BLaER1 treated with 17β-estradiol and CSF1 and Interleukin-3, amounts not matched to agents 10 nM and 100 nM (cell line): ENCODE results near the gene TIGIT.

Source experiments
- H3K27ac ChIP-seq, 11 experiments: shearing (Covaris generic); formaldehyde crosslinking; 2 replicates each; pipeline ENCODE4 v1.8.1; 2022
- H3K27me3 ChIP-seq, 11 experiments: shearing (Covaris generic); formaldehyde crosslinking; 2 replicates each; pipeline ENCODE4 v1.8.1; 2022
- H3K36me3 ChIP-seq, 11 experiments: shearing (Covaris generic); formaldehyde crosslinking; 2 replicates each; pipeline ENCODE4 v1.8.1; 2022
- H3K4me1 ChIP-seq, 10 experiments: shearing (Covaris generic); formaldehyde crosslinking; 2 replicates each; pipeline ENCODE4 v1.8.1; 2022
- H3K4me2 ChIP-seq, 11 experiments: shearing (Covaris generic); formaldehyde crosslinking; 2 replicates each; pipeline ENCODE4 v1.8.1; 2022
- H3K4me3 ChIP-seq, 10 experiments: shearing (Covaris generic); formaldehyde crosslinking; 2 replicates each; pipeline ENCODE4 v1.8.1; 2022
- H3K9ac ChIP-seq, 11 experiments: shearing (Covaris generic); formaldehyde crosslinking; 2 replicates each; pipeline ENCODE4 v1.8.1; 2022
- H3K9me3 ChIP-seq, 11 experiments: shearing (Covaris generic); formaldehyde crosslinking; replicated peaks in 1 of 11; 2 replicates each; pipeline ENCODE4 v1.8.1; 2022
- H4K20me1 ChIP-seq, 11 experiments: shearing (Covaris generic); formaldehyde crosslinking; 2 replicates each; pipeline ENCODE4 v1.8.1; 2022
- Cebpa-rat ChIP-seq, 11 experiments: shearing (Covaris generic); IDR thresholded peaks; 2 replicates each; pipeline ENCODE4 v1.8.1; 2022

The TIGIT gene

DNA sequence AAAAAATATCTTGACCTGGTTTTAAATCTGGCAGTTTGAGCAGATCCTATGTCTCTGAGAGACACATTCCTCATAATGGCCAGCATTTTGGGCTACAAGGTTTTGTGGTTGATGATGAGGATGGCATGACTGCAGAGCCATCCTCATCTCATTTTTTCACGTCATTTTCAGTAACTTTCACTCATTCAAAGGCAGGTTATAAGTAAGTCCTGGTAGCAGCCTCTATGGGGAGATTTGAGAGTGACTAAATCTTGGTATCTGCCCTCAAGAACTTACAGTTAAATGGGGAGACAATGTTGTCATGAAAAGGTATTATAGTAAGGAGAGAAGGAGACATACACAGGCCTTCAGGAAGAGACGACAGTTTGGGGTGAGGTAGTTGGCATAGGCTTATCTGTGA lies 14.5 kb downstream of the TIGIT start:
- no peak for TF ChIP-seq Cebpa-rat (IDR thresholded peaks at IDR 0.05)
- H3K27me3 ChIP-seq: no peaks in the 10 kb centered on the region
- peaks cover 10 to 15% (median 13%) of the 10 kb centered on the region in 10 experiments for H3K4me1 ChIP-seq
- H3K4me2 ChIP-seq: peak overlapping the region; percentile 53 to 74 (median 61)
- H3K27ac ChIP-seq: peak overlapping the region in 4 of 11 experiments; percentile 10 to 43 (median 26); a peak in 5 of 22 replicates
- H3K9me3 ChIP-seq: no peaks in the 10 kb centered on the region
- no peak overlapping the region for H3K4me3 ChIP-seq
- H3K36me3 ChIP-seq: no peaks in the 10 kb centered on the region
- H4K20me1 ChIP-seq: no peaks in the 10 kb centered on the region; a peak in 1 of 22 replicates
- H3K9ac ChIP-seq: peak overlapping the region in 1 of 11 experiments; percentile 14; a peak in 1 of 22 replicates

- Histone ChIP-seq H4K20me1 (no peaks in the 10 kb centered on the region; a peak in 1 of 22 replicates), H3K4me3 (no peak overlapping the region), H3K27me3 (no peaks in the 10 kb centered on the region), H3K9me3 (no peaks in the 10 kb centered on the region), H3K4me1 (peaks cover 10 to 15% (median 13%) of the 10 kb centered on the region in 10 experiments), H3K27ac (peak overlapping the region in 5 of 11 experiments; percentile 10 to 46 (median 20); a peak in 6 of 22 replicates), H3K36me3 (no peaks in the 10 kb centered on the region), H3K4me2 (peak overlapping the region; percentile 53 to 74 (median 61)), H3K9ac (peak overlapping the region in 1 of 11 experiments; percentile 14; a peak in 1 of 22 replicates)
- TF ChIP-seq Cebpa-rat (IDR thresholded peaks at IDR 0.05): no peak
Observed at GRCh38 chr3:114308830-114309229, 15.0 kb downstream of the TIGIT start.

- H3K27ac ChIP-seq: no peak overlapping the region
- H3K27me3 ChIP-seq: no peaks in the 10 kb centered on the region
- H3K4me1 ChIP-seq: peaks cover 10 to 15% (median 13%) of the 10 kb centered on the region in 10 experiments
- no peaks in the 10 kb centered on the region for H3K9me3 ChIP-seq
- no peak overlapping the region for H3K4me2 ChIP-seq
- no peak overlapping the region for H3K9ac ChIP-seq
- no peaks in the 10 kb centered on the region; a peak in 1 of 22 replicates for H4K20me1 ChIP-seq
- no peak overlapping the region for H3K4me3 ChIP-seq
- TF ChIP-seq Cebpa-rat (IDR thresholded peaks at IDR 0.05): no peak
- H3K36me3 ChIP-seq: no peaks in the 10 kb centered on the region
Observed at GRCh38 chr3:114310695-114311094, 16.9 kb downstream of the TIGIT start.

DNA sequence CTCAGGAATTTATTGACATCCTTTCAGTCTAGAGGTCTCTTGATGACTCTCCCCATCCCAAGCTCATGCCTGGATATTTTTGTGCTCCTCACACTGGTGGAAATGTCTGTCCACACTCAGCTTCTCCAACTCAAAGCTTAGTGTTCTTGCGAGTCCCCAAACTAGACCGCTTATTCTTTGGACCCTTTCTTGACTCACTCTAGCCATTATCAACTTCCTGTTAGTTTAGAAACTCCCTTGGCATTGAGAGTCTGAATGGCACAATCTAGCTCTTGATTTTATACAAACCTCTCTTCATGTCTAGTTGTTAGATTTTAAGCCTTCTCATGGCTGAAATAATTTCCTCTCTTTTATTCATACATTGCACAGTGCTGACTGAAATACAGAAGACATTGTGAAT lies 19.6 kb downstream of the TIGIT start:
- H3K4me2 ChIP-seq: no peak overlapping the region
- H3K27ac ChIP-seq: no peak overlapping the region
- no peak overlapping the region for H3K9ac ChIP-seq
- no peaks in the 10 kb centered on the region for H3K36me3 ChIP-seq
- no peaks in the 10 kb centered on the region for H3K9me3 ChIP-seq
- no peaks in the 10 kb centered on the region for H3K27me3 ChIP-seq
- TF ChIP-seq Cebpa-rat (IDR thresholded peaks at IDR 0.05): no peak
- peaks cover 8 to 12% (median 10%) of the 10 kb centered on the region in 10 experiments for H3K4me1 ChIP-seq
- H3K4me3 ChIP-seq: no peak overlapping the region
- no peaks in the 10 kb centered on the region; a peak in 1 of 22 replicates for H4K20me1 ChIP-seq

DNA sequence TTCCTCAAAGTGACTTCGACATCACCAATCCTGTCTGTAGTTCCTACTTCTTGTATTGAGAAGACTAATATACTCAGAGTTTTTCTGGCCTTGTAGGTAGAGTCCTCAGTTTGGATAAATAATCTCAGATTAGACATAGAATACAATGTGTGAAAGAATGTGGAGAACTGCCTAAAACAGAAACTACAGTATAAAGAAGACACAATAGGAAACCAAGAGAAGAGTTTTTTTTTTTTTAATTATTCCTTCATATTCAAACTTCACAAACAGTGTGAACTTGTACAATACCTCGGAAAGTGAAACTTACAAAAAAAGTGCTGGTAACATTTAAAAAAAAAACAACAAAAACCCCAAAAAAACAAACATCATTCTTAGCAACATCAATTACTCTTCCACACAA lies 20.5 kb downstream of the TIGIT start:
- Histone ChIP-seq H3K27ac (no peak overlapping the region), H3K36me3 (no peaks in the 10 kb centered on the region), H3K9ac (no peak overlapping the region), H3K4me2 (no peak overlapping the region), H3K4me3 (no peak overlapping the region), H4K20me1 (no peaks in the 10 kb centered on the region), H3K27me3 (no peaks in the 10 kb centered on the region), H3K9me3 (no peaks in the 10 kb centered on the region), H3K4me1 (peaks cover 0 to 4% (median 2%) of the 10 kb centered on the region in 10 experiments; a peak in 14 of 20 replicates)
- no peak for TF ChIP-seq Cebpa-rat (IDR thresholded peaks at IDR 0.05)

DNA sequence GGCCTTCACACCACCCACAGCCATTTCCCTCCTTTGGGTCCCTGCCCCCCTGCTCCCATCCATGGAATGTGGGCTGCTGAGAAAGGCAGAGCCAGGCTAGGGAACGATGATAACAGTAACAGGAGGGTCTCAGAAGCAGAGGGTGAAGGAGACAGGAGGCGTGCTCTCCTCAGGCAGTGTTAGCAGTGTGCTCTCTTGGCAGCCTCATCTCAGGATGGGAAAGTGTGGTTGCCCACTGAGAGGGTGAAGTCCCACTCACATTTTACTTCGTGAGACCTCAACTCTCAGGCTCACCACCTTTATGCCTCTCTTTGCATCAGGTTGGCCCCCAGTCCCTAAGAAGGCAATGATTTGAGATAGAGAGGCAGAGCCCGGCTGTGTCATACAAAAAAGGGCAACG lies 24.5 kb downstream of the TIGIT start:
- Histone ChIP-seq H3K9ac (no peak overlapping the region), H4K20me1 (no peaks in the 10 kb centered on the region), H3K27ac (no peak overlapping the region), H3K9me3 (no peaks in the 10 kb centered on the region), H3K36me3 (no peaks in the 10 kb centered on the region), H3K4me2 (no peak overlapping the region), H3K27me3 (no peaks in the 10 kb centered on the region), H3K4me1 (peaks cover 0 to 4% (median 0%) of the 10 kb centered on the region in 10 experiments; a peak in 1 of 20 replicates), H3K4me3 (no peak overlapping the region)
- TF ChIP-seq Cebpa-rat (IDR thresholded peaks at IDR 0.05): no peak

- no peak for TF ChIP-seq Cebpa-rat (IDR thresholded peaks at IDR 0.05)
- Histone ChIP-seq H3K27ac (no peak overlapping the region), H3K36me3 (no peaks in the 10 kb centered on the region), H3K9ac (no peak overlapping the region), H3K4me1 (peaks cover 0 to 4% (median 0%) of the 10 kb centered on the region in 10 experiments; a peak in 1 of 20 replicates), H3K4me2 (no peak overlapping the region), H3K27me3 (no peaks in the 10 kb centered on the region), H4K20me1 (no peaks in the 10 kb centered on the region), H3K4me3 (no peak overlapping the region), H3K9me3 (no peaks in the 10 kb centered on the region)
Observed at GRCh38 chr3:114319453-114319852, 25.6 kb downstream of the TIGIT start.

GRCh38 chr3:114320246-114320645 lies 26.4 kb downstream of the TIGIT start:
- Histone ChIP-seq H3K9ac (no peak overlapping the region), H3K4me3 (no peak overlapping the region), H3K36me3 (no peaks in the 10 kb centered on the region), H3K27me3 (no peaks in the 10 kb centered on the region), H3K9me3 (no peaks in the 10 kb centered on the region), H3K4me1 (peaks cover 0 to 4% (median 0%) of the 10 kb centered on the region in 10 experiments; a peak in 1 of 20 replicates), H3K27ac (no peak overlapping the region), H3K4me2 (no peak overlapping the region), H4K20me1 (no peaks in the 10 kb centered on the region)
- no peak for TF ChIP-seq Cebpa-rat (IDR thresholded peaks at IDR 0.05)

DNA sequence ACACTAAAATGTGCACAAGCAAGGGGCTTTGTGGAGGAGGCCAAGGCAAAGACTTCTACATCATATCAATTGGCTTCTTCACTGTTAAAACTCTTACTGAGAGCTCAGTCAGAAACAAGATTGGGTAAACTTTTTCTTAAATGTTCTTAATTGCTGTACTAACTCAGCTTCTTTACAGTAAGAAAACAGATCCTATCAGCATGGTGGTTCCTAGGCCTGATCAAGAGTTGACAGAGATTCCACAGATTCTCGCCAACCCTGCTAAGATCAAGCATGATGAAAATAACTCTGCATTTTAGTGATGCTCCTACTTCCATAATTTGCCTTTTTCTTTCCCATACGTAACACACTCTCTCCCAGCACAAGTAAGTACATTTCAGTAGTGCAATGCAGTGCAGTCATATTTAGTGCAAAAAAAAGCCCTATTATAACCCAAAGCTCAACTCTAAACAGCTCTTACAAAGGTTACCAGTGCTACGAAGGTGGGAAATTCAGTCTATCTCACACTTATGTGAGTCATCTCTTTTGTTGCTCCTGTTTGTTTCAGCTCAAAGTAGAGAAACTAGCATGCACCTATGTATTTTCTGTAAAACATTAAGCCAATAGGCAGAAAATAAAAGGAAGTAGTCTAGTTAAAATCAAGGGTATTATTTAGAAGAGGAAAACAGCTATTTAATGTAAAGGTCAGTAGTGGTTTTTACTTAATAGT lies 29.9 kb downstream of the TIGIT start:
- no peak overlapping the region for H3K9ac ChIP-seq
- H3K4me2 ChIP-seq: no peak overlapping the region
- peaks cover 0 to 4% (median 0%) of the 10 kb centered on the region in 10 experiments; a peak in 1 of 20 replicates for H3K4me1 ChIP-seq
- no peak overlapping the region for H3K4me3 ChIP-seq
- H3K9me3 ChIP-seq: no peaks in the 10 kb centered on the region
- no peaks in the 10 kb centered on the region for H4K20me1 ChIP-seq
- no peak for TF ChIP-seq Cebpa-rat (IDR thresholded peaks at IDR 0.05)
- no peaks in the 10 kb centered on the region for H3K27me3 ChIP-seq
- no peak overlapping the region for H3K27ac ChIP-seq
- no peaks in the 10 kb centered on the region for H3K36me3 ChIP-seq

DNA sequence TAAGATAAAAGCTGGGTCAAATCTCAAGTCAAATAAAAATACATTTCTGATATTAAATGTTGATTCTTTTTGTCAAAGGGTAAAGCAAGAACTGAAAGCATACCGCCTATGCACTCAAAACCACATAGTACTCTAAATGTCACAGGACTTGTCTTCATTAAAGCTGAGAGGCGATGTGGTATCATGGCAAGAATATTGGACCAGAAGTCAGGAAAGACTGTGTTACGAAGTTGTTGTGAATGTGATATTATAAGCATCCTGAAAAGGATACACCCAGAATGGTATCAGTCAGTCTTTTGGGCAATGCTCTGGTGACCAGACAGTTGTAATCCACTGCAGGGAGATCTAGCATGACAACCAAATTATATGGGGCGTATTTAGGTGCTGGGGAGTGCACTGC lies 33.8 kb downstream of the TIGIT start:
- H3K27ac ChIP-seq: no peak overlapping the region
- no peak for TF ChIP-seq Cebpa-rat (IDR thresholded peaks at IDR 0.05)
- H3K4me1 ChIP-seq: no peaks in the 10 kb centered on the region
- no peaks in the 10 kb centered on the region for H3K27me3 ChIP-seq
- peaks cover 0 to 14% (median 5%) of the 10 kb centered on the region in 11 experiments; a peak in 5 of 22 replicates for H3K9me3 ChIP-seq
- H4K20me1 ChIP-seq: no peaks in the 10 kb centered on the region
- H3K36me3 ChIP-seq: peaks cover 0 to 12% (median 0%) of the 10 kb centered on the region in 11 experiments; a peak in 1 of 22 replicates
- H3K4me3 ChIP-seq: no peak overlapping the region
- no peak overlapping the region for H3K4me2 ChIP-seq
- no peak overlapping the region for H3K9ac ChIP-seq
